Measurements from ENCODE around the gene DGKH.

Gene DGKH

GRCh38 chr13:42048342-42048683 lies at the start of gene DGKH:
TSS of gene DGKH (plus strand) at chr13:42048648. CDS start at chr13:42048774, 126 bp downstream.
- DNase-seq (ENCODE audit: low read depth) = no peak

DNA sequence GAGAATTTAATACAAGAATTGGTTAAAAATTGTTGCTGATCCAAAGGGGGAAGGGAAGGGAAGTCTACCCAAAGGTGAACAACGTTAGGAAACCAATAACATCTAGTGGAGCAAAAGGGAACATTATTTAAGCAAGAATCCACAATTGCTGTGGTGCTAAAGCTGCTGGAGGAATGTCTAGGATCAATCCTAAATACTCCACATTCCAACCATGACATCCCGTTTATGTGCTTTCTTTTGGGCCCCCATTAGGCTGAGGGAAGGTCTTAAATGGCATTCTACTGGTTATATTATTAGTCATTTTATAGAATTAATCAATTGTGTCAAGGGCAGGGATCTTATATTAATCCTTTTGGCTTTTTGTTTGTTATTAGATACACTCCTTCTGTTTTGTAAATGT lies 47.6 kb upstream of the DGKH start:
- DNase-seq (ENCODE audit: low read depth) = no peak

DNA sequence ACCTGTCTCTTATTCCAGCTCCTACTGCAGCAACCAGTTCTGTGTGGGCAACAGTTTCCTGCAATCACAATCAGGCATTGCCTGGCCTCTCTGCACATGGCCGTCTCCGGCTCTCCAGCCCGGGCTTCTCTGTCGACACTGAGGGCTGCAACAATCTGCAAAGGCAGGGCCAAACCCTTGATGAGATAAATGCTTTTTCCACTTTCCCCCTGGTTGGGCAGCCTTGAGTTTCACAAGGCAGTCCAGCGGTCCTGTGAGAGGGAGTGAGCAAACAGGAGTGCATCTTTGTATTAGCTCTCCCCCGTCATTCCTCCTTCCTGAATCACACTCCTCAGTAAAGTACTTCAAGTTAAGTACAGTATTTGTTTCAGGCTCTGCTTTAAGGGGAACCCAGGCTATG lies 46.9 kb upstream of the DGKH start:
- DNase-seq (ENCODE audit: low read depth) = no peak

DNA sequence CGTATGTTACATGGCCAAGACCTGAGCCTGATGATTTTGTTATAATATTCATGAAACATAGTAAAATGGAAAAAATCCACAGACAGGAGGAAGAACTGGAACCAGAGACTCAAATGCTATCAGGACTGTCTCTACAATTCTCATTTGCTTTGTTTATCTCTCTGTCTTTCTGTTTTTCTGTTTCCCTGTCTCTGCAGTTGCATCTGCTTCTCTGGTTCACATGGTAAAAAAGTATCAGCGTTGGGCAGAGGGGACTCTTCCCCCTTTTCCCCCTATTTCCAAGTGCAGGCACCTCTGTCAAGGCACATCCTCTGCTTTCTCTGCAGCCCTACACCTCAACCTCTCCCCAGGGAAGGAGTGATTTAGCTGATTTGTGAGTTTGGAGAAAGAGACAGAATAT lies 46.4 kb upstream of the DGKH start:
- DNase-seq (ENCODE audit: low read depth) = no peak

GRCh38 chr13:42007844-42008243 lies 40.6 kb upstream of the DGKH start:
- DNase-seq (ENCODE audit: low read depth) = no peak

DNA sequence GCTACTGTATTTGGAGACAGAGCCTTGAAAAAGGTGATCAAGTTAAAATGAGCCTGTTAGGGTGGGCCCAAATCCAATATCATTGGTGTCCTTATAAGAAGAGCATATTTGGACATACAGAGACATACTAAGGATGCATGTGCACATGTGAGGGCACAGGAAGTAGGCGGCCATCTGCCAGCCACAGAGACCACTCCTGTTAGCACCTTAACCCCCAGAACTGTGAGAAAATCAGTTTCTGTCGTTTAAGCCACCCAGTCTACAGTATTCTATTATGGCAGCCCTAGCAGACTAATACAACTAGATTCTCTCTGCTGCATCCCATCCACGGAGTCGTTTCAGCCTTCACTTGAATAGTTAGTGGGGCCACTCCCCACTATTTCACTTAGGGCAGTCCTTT lies 39.4 kb upstream of the DGKH start:
- DNase-seq (ENCODE audit: low read depth) = no peak

GRCh38 chr13:42011601-42012350 lies 36.7 kb upstream of the DGKH start:
- DNase-seq (ENCODE audit: low read depth) = no peak

- no peak for DNase-seq (ENCODE audit: low read depth)
Measured at GRCh38 chr13:42014119-42014518, 34.3 kb upstream of the DGKH start.

DNA sequence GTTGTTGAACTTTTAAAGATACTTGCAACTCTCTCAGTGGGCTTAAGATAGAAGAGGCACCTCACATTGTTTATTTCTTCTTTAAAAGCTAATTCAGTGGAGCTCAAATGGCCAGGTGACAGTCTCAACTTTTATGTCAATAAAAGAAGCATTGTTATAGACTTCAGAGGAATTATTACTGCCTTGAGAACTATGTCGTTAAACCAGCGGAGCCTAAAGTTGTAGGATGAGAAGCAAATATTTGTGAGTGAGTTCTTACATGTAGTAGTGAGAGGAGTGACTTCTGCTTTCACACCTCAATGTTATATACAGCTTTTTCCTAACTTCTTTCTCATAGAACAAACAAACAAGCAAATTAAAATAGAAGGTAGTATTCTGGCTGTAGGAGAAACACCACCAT lies 31.2 kb upstream of the DGKH start:
- no peak for DNase-seq (ENCODE audit: low read depth)

DNA sequence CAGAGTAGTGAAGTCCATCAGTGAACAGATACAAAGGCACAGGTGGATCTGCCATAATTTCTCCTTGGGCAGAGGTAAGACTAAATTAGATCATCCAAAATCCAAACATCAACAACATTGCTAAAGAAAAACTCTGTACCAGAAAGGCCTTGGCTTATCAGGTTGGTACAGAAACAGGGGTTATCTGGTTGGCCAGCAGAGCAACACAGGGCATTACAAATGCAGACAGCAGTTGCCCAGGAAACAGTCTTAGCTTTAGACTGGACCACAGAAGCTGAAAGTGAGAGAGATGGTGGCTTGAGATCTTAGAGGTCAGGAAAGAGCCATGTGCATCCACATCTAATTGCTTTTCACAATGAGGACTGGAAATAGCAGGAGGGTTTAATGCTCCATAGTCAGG lies 26.6 kb upstream of the DGKH start:
- no peak for DNase-seq (ENCODE audit: low read depth)

DNA sequence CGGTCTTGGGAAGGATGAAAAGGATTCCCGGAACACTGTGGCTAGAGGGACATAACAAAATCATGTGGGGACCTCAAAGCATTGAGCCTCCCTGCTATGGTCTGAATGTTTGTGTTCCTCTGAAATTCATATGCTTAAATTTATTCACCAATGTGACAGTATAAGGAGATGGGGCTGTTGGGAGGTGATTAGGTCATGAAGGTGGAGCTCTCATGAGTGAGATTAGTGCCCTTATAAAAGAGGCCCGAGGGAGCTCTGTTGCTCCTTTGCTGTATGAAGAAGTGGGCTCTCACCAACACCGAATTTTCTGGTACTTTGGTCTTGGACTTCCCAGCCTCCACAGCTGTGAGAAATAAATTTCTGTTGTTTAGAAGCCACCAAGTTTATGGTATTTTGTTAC lies 26.1 kb upstream of the DGKH start:
- no peak for DNase-seq (ENCODE audit: low read depth)

- DNase-seq (ENCODE audit: low read depth) = no peak
Measured at GRCh38 chr13:42022796-42023493, 25.5 kb upstream of the DGKH start.

GRCh38 chr13:42027286-42027685 lies 21.2 kb upstream of the DGKH start:
- DNase-seq (ENCODE audit: low read depth) = no peak

DNA sequence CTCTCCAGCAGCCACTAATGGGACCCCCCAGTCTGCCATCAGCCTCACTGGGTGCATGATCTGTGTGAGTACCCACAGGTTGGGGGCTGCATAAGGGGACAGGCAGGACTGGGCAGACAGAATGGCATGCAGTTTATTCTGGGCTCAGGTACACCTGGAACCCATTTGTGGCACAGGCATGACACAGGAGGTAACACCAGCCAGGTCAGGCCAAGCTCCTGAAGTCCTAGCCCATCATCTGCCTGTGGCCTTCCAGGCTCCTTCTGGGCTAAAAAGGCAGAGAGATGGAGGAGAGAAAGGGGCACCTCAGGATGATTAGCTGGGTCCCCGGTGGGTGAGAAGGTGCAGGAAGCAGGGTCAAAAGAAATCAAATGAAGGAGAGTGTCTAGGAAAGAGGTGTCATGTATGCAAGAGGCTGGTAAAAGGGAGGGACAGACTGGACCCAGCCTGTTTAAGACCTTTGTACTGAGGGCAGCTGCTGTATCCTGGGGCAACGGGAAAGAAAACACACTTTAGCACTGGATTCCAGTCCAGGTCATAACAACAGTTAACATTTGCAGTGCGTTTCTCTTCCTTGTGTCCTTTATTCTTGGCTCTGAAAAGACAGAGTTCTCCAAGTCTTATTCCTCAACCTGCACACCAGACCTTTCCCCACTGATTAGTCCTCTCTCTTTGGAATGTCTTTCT lies 20.2 kb upstream of the DGKH start:
- DNase-seq (ENCODE audit: low read depth) = no peak

- no peak for DNase-seq (ENCODE audit: low read depth)
Measured at GRCh38 chr13:42035905-42036521, 12.4 kb upstream of the DGKH start.

- no peak for DNase-seq (ENCODE audit: low read depth)
Measured at GRCh38 chr13:42036711-42037110, 11.7 kb upstream of the DGKH start.

DNA sequence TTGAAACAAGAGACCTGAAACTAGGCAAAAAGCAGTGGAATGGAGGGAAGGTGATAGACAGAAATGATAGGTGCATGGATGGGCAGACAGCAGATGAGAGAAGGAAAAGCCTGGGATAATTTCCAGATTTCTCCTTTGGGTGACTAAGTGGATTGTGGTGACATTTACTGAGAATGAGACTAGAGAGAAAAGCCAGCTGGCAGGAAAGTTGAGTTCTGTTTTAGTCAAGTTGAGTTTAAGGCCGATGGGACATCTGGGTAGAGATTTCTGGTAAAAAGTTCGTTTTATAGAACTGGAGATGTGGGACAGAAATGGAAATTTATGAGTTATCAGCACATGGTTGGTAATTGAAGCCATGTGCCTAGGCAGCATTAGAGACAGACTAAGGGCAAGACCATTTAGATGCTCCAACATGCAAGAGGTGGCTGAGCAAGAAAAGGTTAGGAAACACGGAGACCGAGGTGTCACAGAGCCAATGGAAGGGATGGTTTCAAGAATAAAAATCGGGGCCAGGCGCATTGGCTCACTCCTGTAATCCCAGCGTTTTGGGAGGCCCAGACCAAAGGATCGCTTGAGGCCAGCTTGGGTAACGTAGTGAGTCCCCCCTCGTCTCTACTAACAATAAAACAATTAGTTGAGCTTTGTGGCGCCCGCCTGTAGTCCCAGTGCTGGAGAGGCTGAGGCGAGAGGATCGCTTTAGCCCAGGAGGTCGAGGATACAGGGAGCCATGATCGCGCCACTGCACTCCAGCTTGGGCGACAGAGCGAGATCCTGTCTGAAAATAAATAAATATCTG lies 9.6 kb upstream of the DGKH start:
- no peak for DNase-seq (ENCODE audit: low read depth)

- no peak for DNase-seq (ENCODE audit: low read depth)
Measured at GRCh38 chr13:42039457-42039945, 8.9 kb upstream of the DGKH start.

- DNase-seq (ENCODE audit: low read depth) = peak; percentile 65
Measured at GRCh38 chr13:42039946-42040729, 8.3 kb upstream of the DGKH start.

DNA sequence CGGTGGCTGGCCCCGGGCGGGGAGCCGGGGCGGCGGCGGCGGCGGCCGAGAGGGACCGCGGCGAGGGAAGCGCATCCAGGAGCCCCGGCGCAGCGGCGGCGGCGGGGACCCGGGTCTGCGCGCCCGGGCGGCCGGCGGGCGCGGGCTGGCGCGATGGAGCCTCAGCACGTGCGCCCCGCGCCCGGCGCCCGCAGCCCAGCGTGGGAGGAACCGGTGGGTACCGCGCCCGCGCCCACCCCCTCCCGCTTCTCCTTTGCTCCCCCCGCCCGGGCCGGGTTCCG lies 7.8 kb upstream of the DGKH start:
- DNase-seq (ENCODE audit: low read depth) = no peak

- DNase-seq (ENCODE audit: low read depth) = no peak
Measured at GRCh38 chr13:42041011-42041683, 7.3 kb upstream of the DGKH start.
